Heart left ventricle (tissue), 13 donors: ENCODE results near the gene MTCH1.

Experiments
- CTCF ChIP-seq, 12 donors: fragments of 200-600 bp; sonication (generic) in 4 of 12; IDR thresholded peaks; one replicate each; pipeline versions ENCODE4 v1.5.0 to v1.8.0; 2018 to 2022; ENCODE audit warnings: antibody characterized with exemption in 12 of 12, mild to moderate bottlenecking in 5 of 12
- POLR2A ChIP-seq, 2 donors: fragments of 450-650 bp; IDR thresholded peaks; one replicate each; pipeline ENCODE4 v1.6.1; 2017; ENCODE audit warnings: antibody characterized with exemption in 2 of 2, mild to moderate bottlenecking in 2 of 2, moderate library complexity in 2 of 2
- donor health status: ischemic (EF 13 %, LVEDD 7.1; RV severe dilation, severe dysfunction).
- donor health status: DM: no; HTN: yes; CAD: no.
- donor health status: DM: no; HTN: no; CAD: no.
- donor health status: ischemic (EF 25% LVEDD 6.9; RV normal size, moderate dysfunction).
- donor health status: ischemic (EF 25% LVEDD 5.7; RV mildly dilated, moderate dysfunction).
- donor health status: ischemic (EF 35%, LVEDD 5.7; RV mildly dilated, moderate dysfunction).
- donor health status: nonischemic (EF 11% LVEDD 7.7; RV severe dilation, severe dysfunction).
- donor health status: DM: yes; HTN: yes; CAD: no.
- donor health status: PGD.
- donor health status: ischemic (EF 29% LVEDD 5.4; RV normal size, mild dysfunction).
- donor health status: nonischemic (EF 23%, LVEDD 6.1; RV moderate dilation, normal function).

- no peak for TF ChIP-seq CTCF (IDR thresholded peaks at IDR 0.05)
- no peak for TF ChIP-seq POLR2A (IDR thresholded peaks at IDR 0.05)
Measured at GRCh38 chr6:36938536-36938935, 47.5 kb downstream of the MTCH1 start.
